Gastroesophageal sphincter (tissue), 3 donors: Measurements from ENCODE around the gene TRPC4.

ENCODE experiments used
- CTCF ChIP-seq, 4 experiments: fragments of 200-600 bp in 2 of 4; fragments of 450-650 bp in 2 of 4; sonication (generic) in 1 of 4; IDR thresholded peaks; one replicate each; pipeline ENCODE4 v1.5.1; 2017 to 2019; ENCODE audit warnings: antibody characterized with exemption in 4 of 4, mild to moderate bottlenecking in 2 of 4, moderate library complexity in 2 of 4
- POLR2A ChIP-seq, 2 donors: fragments of 450-650 bp; IDR thresholded peaks; one replicate each; pipeline ENCODE4 v1.6.1; 2017; ENCODE audit warnings: antibody characterized with exemption in 2 of 2, mild to moderate bottlenecking in 2 of 2, moderate library complexity in 1 of 2

- TF ChIP-seq CTCF (IDR thresholded peaks at IDR 0.05) (no peak), POLR2A (IDR thresholded peaks at IDR 0.05) (no peak)
These were observed 17.3 kb upstream of the TRPC4 start for GRCh38 chr13:37886879-37887278.
